Caco-2 (cell line): ENCODE results near the gene NCEH1. TPM values are rescaled to one million over a fixed set of nuclear protein-coding genes. Genes with fewer than 3 reads are reported as not detected.

Source experiments
- BruUV-seq: library from RNA; stranded (reverse); fragments of 400-500 nt; replicated peaks from 2 replicates; lab custom pipeline; 2021; lab: Mats Ljungman, UMichigan
- CTCF ChIA-PET: fragments of 300-600 bp; sonication (Branson Sonifier 250); formaldehyde crosslinking; loops from one replicate; lab custom pipeline; 2022; ENCODE audit warnings: antibody characterized with exemption; lab: Charles Lee
- POLR2A ChIA-PET: fragments of 300-600 bp; sonication (Branson Sonifier 250); formaldehyde crosslinking; loops from one replicate; lab custom pipeline; 2022; ENCODE audit warnings: antibody characterized with exemption; lab: Charles Lee
- DNase-seq, 2 experiments: peaks; one replicate each; pipeline versions ENCODE4 v3.0.0 to v3.0.0-alpha.2; 2020 to 2022
- H3K27me3 ChIP-seq: replicated peaks from 2 replicates; pipeline ENCODE4 v1.6.0; 2011; ENCODE audit warnings: low read length; ENCODE audit not compliant: control insufficient read depth, insufficient read depth
- H3K36me3 ChIP-seq: 2 replicates; pipeline ENCODE4 v1.5.1; 2011; ENCODE audit warnings: low read length; ENCODE audit not compliant: control insufficient read depth, insufficient read depth
- H3K4me1 ChIP-seq: fragments of 250-450 bp; sonication (Bioruptor Pico); 2 replicates; pipeline ENCODE4 v1.5.1; 2020; ENCODE audit warnings: mild to moderate bottlenecking
- H3K4me3 ChIP-seq: 2 replicates; pipeline ENCODE4 v1.5.1; 2011; ENCODE audit warnings: low read depth, mild to moderate bottlenecking, control low read depth, low read length
- H3K9me3 ChIP-seq: fragments of 250-450 bp; sonication (Bioruptor Pico); 2 replicates; pipeline ENCODE4 v1.5.1; 2020; ENCODE audit warnings: mild to moderate bottlenecking, moderate library complexity
- H3K27ac Mint-ChIP-seq: one replicate; pipeline ENCODE4 v1.8.0; 2022; ENCODE audit warnings: mixed read lengths; ENCODE audit not compliant: unreplicated experiment
- H3K27me3 Mint-ChIP-seq: one replicate; pipeline ENCODE4 v1.8.0; 2022; ENCODE audit warnings: mixed read lengths; ENCODE audit not compliant: insufficient read depth, unreplicated experiment
- H3K36me3 Mint-ChIP-seq: one replicate; pipeline ENCODE4 v1.8.0; 2022; ENCODE audit warnings: mild to moderate bottlenecking, mixed read lengths; ENCODE audit not compliant: insufficient read depth, unreplicated experiment
- H3K4me1 Mint-ChIP-seq: one replicate; pipeline ENCODE4 v1.8.0; 2022; ENCODE audit warnings: low read depth, mixed read lengths; ENCODE audit not compliant: unreplicated experiment
- H3K4me3 Mint-ChIP-seq: one replicate; pipeline ENCODE4 v1.8.0; 2022; ENCODE audit warnings: mild to moderate bottlenecking, moderate library complexity, mixed read lengths; ENCODE audit not compliant: unreplicated experiment
- H3K9me3 Mint-ChIP-seq: one replicate; pipeline ENCODE4 v1.8.0; 2022; ENCODE audit warnings: mixed read lengths; ENCODE audit not compliant: unreplicated experiment
- intact Hi-C: fragments of 100-400 bp; cut with micrococcal nuclease; formaldehyde crosslinking; loops from one replicate; pipeline ENCODE4 v1.10.0; 2022; ENCODE audit not compliant: unreplicated experiment
- total RNA-seq: library from RNA; stranded (reverse); gene quantifications from 2 replicates; pipeline ENCODE4 v1.2.3, GENCODE V29; 2022
- TF ChIP-seq, protein P1 (sequence below), 2 experiments: fragments of 200-600 bp in 1 of 2; IDR thresholded peaks; 1 replicate in 1 of 2; 2 replicates in 1 of 2; pipeline versions ENCODE4 v1.5.1 to v1.8.0; 2011 to 2022; ENCODE audit warnings: antibody characterized with exemption in 1 of 2, control low read depth in 1 of 2, inconsistent platforms in 1 of 2, low read depth in 1 of 2, low read length in 1 of 2, mild to moderate bottlenecking in 1 of 2, moderate library complexity in 1 of 2; ENCODE audit not compliant: insufficient read depth in 1 of 2, severe bottlenecking in 1 of 2, unreplicated experiment in 1 of 2

NCEH1 gene
- total RNA-seq, 1 experiment from 2014 or later, result 10.1 TPM

DNA sequence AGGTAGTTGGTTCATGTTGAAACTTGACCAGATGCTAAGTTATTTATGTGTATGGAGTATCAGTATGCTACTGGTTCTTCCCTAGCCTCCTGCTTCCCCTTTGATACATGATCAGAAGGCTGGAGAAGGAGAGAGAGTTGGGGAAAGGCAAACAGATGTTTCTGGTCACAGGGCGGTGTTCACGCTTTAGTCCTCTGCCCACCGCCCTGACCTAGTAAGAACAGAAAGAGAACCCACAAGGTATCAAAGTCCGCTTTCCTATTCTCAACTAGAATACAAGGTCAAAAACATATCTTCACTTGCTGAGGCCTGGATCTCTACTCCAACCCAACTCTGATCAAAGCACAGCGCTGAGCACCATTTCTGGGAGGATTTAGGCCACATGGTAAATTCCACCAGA is 55.5 kb downstream of the NCEH1 start:
- intact Hi-C loops, result no loop called here
- Mint-ChIP-seq H3K27ac (no peak overlapping the region), H3K27me3 (no peaks in the 10 kb centered on the region), H3K4me1 (peaks cover 4% of the 10 kb centered on the region), H3K36me3 (no peaks in the 10 kb centered on the region), H3K4me3 (no peak overlapping the region), H3K9me3 (no peaks in the 10 kb centered on the region)
- Histone ChIP-seq H3K4me1 (no peaks in the 10 kb centered on the region), H3K4me3 (no peak overlapping the region), H3K36me3 (no peaks in the 10 kb centered on the region), H3K9me3 (no peaks in the 10 kb centered on the region), H3K27me3 (no peaks in the 10 kb centered on the region)
- ChIA-PET POLR2A (no interaction called here), CTCF (interaction anchor here (1.0 kb wide), 1 partner anchor 12 kb away, joined by 3 read pairs; no protein-coding TSS in a partner anchor)
- no TSS peak for BruUV-seq
- DNase-seq, result no peak
- TF ChIP-seq, protein P1, sequence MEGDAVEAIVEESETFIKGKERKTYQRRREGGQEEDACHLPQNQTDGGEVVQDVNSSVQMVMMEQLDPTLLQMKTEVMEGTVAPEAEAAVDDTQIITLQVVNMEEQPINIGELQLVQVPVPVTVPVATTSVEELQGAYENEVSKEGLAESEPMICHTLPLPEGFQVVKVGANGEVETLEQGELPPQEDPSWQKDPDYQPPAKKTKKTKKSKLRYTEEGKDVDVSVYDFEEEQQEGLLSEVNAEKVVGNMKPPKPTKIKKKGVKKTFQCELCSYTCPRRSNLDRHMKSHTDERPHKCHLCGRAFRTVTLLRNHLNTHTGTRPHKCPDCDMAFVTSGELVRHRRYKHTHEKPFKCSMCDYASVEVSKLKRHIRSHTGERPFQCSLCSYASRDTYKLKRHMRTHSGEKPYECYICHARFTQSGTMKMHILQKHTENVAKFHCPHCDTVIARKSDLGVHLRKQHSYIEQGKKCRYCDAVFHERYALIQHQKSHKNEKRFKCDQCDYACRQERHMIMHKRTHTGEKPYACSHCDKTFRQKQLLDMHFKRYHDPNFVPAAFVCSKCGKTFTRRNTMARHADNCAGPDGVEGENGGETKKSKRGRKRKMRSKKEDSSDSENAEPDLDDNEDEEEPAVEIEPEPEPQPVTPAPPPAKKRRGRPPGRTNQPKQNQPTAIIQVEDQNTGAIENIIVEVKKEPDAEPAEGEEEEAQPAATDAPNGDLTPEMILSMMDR (IDR thresholded peaks at IDR 0.05; ENCODE audit: insufficient read depth in 1 of 2, low read depth in 1 of 2, low read length in 1 of 2, severe bottlenecking in 1 of 2, unreplicated experiment in 1 of 2), result no peak

DNA sequence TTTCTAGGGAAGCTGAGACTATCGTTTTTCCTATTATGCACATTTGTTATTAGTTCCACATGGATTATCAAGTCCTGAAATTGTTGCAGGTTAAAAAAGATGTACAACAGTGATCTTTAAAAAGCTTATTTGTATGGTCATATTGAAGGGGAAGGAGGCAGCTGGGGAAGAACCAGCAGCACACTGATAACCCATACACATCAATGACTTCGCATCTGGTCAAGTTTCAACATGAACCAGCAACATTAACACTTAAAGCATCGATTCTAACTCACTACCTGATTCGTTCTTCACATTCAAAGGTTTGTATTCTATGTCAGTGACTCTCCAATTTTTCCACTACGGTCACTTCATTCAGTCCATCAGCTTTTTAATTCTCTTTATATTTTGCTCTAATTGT is 56.4 kb downstream of the NCEH1 start:
- H3K36me3 ChIP-seq, result no peaks in the 10 kb centered on the region
- Mint-ChIP-seq H3K36me3 (no peaks in the 10 kb centered on the region), H3K9me3 (no peaks in the 10 kb centered on the region), H3K4me3 (no peak overlapping the region), H3K27me3 (no peaks in the 10 kb centered on the region), H3K4me1 (peaks cover 4% of the 10 kb centered on the region), H3K27ac (no peak overlapping the region)
- no peak for DNase-seq
- intact Hi-C loops, result no loop called here
- H3K4me1 ChIP-seq, result no peaks in the 10 kb centered on the region
- POLR2A ChIA-PET, result no interaction called here
- no TSS peak for BruUV-seq
- H3K9me3 ChIP-seq, result no peaks in the 10 kb centered on the region
- H3K27me3 ChIP-seq, result no peaks in the 10 kb centered on the region
- CTCF ChIA-PET, result no interaction called here
- H3K4me3 ChIP-seq, result no peak overlapping the region
- TF ChIP-seq, protein P1 (IDR thresholded peaks at IDR 0.05; ENCODE audit: insufficient read depth in 1 of 2, low read depth in 1 of 2, low read length in 1 of 2, severe bottlenecking in 1 of 2, unreplicated experiment in 1 of 2), result no peak

DNA sequence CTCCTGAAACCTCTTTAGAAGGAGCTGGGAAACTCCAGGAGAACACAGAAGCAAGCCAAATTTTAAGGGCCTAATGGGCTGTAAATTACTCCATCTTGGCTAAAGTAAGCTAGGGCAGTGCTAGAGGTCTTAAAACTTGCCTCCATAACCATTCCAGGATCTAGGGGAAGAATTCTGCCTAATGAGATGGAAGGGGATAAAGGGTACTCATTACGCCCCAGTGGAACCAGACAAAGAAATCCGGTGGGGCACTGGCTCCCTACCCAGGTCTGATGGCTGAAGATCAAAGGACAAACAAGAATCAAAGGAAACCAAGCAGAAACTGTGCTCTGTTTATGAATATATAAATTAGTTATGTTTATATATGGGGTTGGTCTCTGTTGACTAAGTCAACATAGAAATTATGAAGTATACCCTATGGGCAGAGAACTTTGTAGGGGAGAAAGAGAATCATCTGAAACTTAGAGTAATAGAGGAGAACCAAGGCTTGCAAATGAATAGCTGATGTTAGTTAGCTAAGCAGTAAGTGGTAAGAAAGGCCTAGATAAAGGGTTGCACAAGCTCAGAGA is 57.8 kb downstream of the NCEH1 start:
- Histone ChIP-seq H3K9me3 (no peaks in the 10 kb centered on the region), H3K4me1 (no peaks in the 10 kb centered on the region), H3K27me3 (no peaks in the 10 kb centered on the region), H3K4me3 (no peak overlapping the region), H3K36me3 (no peaks in the 10 kb centered on the region)
- Mint-ChIP-seq H3K4me3 (no peak overlapping the region), H3K27ac (no peak overlapping the region), H3K4me1 (peaks cover 4% of the 10 kb centered on the region), H3K36me3 (no peaks in the 10 kb centered on the region), H3K9me3 (no peaks in the 10 kb centered on the region), H3K27me3 (no peaks in the 10 kb centered on the region)
- BruUV-seq, result no TSS peak
- ChIA-PET POLR2A (no interaction called here), CTCF (interaction anchor here (0.9 to 1.0 kb wide), 2 partner anchors 14 to 312 kb away, joined by 3 read pairs; no protein-coding TSS in a partner anchor)
- DNase-seq, result no peak
- intact Hi-C loops, result no loop called here
- TF ChIP-seq, protein P1 (IDR thresholded peaks at IDR 0.05; ENCODE audit: insufficient read depth in 1 of 2, low read depth in 1 of 2, low read length in 1 of 2, severe bottlenecking in 1 of 2, unreplicated experiment in 1 of 2), result no peak
